Measurements from ENCODE around the gene TMOD1. TPM values are rescaled to one million over a fixed set of nuclear protein-coding genes. Genes with fewer than 3 reads are reported as not detected.

TMOD1 gene
- total and polyA plus RNA-seq, 9 of the 15 experiments (the other 6 are each of a cell fraction or from before 2014, with no cell fraction given), result 7.1 to 41.2 (median 14.2) TPM

- no peak for TF ChIP-seq OTX1 (CRISPR knock-in tag; IDR thresholded peaks at IDR 0.05)
- no peak for TF ChIP-seq NCOA1 (IDR thresholded peaks at IDR 0.05; ENCODE audit: low read depth)
- no peak for TF ChIP-seq HMG20B (CRISPR knock-in tag; IDR thresholded peaks at IDR 0.05)
- no peak for TF ChIP-seq EHMT2 (IDR thresholded peaks at IDR 0.05)
- TF ChIP-seq SIRT6 (IDR thresholded peaks at IDR 0.05; ENCODE audit: low read depth, low read length), result no peak
- no peak for TF ChIP-seq SMC3 (conservative IDR thresholded peaks at IDR 0.05; ENCODE audit: insufficient read depth, low read depth, low read length)
- no peak for TF ChIP-seq TAF9B (IDR thresholded peaks at IDR 0.05; ENCODE audit: partially characterized antibody)
- TF ChIP-seq ZNF224 (CRISPR knock-in tag; IDR thresholded peaks at IDR 0.05), result no peak
- TF ChIP-seq FUS (optimal IDR thresholded peaks at IDR 0.05; ENCODE audit: low read depth, low read length), result no peak
- no peak for TF ChIP-seq HDAC8 (tag; IDR thresholded peaks at IDR 0.05)
- TF ChIP-seq NR2F6 (CRISPR knock-in tag; IDR thresholded peaks at IDR 0.05), result no peak
- TF ChIP-seq ETS2 (tag; IDR thresholded peaks at IDR 0.05; ENCODE audit: borderline replicate concordance, poor library complexity, severe bottlenecking), result no peak
- TF ChIP-seq TEAD2 (tag; IDR thresholded peaks at IDR 0.05), result no peak
- no peak for TF ChIP-seq MAFF (IDR thresholded peaks at IDR 0.05; ENCODE audit: low read length)
- no peak for TF ChIP-seq NEUROD1 (IDR thresholded peaks at IDR 0.05; ENCODE audit: borderline replicate concordance, low read depth, low read length, partially characterized antibody)
- no peak for TF ChIP-seq USF2 (CRISPR knock-in tag; IDR thresholded peaks at IDR 0.05)
- TF ChIP-seq REST (IDR thresholded peaks at IDR 0.05; ENCODE audit: borderline replicate concordance), result peak; percentile 11; the same call in 1 of the 2 replicates
- no peak for TF ChIP-seq REST (CRISPR knock-in tag; IDR thresholded peaks at IDR 0.05; ENCODE audit: low read depth)
- no peak for TF ChIP-seq FOXK1 (CRISPR knock-in tag; IDR thresholded peaks at IDR 0.05; ENCODE audit: borderline replicate concordance)
Measured at GRCh38 chr9:97501177-97501971, at the start of gene TMOD1 (continued).

Data from K562 (cell line).